HG03060 (cell line): ENCODE data around the gene DLG2.

Experiments used
- ATAC-seq: cut with Tn5 transposase; IDR thresholded peaks from one replicate; pipeline ENCODE4 v1.9.1; 2021; ENCODE audit warnings: low read depth, moderate number of reproducible peaks; ENCODE audit not compliant: unreplicated experiment

Gene DLG2

DNA sequence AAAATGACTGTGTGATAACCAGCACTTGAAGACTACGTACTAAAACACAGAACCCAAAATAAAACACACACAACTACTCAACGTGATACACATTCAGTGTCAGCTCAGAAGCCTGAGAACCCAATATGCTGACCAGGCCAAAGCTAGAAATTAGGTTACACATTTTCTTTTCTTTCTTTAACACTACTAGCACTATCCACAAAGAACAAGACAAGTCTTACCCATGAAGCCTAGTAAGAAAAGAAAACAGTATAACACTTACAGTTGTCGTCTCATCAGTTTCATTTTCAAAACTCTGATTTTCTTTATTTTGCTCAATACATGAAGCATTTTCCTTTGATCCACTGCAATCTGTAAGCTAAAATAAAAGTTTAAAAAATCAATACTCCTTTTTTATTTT lies 472.9 kb downstream of the DLG2 start:
- ATAC-seq, result no peak

DNA sequence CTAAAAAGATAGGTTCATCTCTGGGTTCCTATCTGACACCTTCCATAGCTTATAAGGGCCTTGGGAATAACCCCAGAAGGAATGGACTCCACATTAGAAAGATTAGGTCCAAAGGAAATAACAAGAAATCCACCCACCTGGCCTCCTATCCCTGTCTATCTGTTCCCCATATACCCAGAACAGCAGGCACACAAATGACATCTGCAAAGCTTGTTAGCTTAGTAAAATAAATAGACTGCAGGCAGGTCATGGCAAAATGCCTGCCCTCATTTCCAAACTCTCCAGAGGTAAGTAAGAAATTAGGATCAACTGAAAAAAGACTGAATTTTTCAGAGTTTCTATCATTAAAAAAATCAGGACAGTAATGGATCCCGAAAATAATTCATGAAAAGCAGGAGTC lies 489.5 kb downstream of the DLG2 start:
- ATAC-seq, result no peak

DNA sequence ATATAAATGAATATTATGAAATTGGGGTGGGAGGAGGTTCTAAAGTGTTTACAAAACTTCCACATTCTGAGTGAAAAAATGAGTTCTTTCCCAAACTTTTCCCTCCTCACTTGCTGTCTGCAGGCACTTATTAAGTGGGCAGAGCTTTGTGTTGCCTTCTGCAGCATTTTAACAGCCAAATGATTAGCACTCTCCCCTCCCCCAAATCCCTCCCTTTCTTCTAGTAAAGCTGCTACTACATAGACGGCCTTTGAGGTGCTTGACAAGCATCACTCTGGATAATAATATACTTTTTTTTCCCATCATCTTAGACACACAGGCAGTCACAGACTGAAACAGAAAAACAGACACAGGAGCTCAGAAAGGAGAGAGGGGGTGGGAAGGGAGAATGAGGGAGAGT lies 493.5 kb downstream of the DLG2 start:
- no peak for ATAC-seq

DNA sequence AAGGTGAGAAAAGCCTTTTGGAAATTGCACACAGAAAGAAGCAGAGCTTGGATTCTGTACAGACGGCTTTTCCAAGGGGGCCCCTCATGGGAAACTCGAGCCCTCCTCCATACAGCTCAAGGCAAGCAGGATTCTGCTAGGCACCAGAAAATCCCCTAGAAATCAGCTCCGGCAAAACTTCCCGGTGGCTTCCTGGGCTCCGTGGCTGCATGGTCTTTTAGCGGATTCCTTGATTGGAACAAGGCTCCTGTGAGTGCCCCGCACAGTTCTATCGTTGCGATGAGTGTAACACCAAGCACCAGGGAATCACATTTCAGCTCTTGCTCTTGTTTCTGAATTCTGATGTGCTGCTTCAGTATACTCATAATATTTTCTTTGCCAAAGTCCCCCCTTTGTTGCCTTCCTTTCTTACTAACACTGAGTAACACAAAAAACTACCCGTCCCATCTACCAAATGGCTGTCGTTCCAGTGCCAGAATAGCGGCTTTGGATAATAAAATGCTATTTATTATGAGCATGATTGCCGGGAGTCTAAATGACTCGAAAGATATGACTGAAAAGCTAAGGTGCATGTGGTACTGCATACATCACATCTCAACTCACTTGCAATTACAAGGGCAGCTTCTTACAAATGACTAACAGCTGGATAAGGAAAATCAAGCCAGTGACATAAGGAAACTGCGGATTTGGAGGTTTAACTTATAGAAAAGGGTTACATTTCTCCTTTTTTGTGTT lies 494.1 kb downstream of the DLG2 start:
- ATAC-seq, result no peak

DNA sequence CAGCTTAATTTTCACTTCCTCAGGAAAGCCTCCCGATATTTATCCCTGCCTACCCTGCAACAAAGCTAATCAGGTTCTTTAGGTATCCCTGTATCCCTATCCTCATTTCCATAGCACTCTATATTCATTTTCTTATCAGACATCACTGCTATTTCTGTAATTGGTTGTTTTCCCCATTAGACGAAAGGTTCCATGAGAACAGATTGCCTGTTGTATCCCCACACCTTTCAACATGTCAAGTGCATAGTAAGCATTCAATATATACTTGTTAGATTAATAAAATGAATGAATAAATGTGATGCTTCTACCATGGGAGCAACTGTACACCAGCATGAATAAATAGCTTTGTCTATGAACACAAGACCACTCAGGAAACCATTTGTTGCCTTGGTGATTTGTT lies 499.8 kb downstream of the DLG2 start:
- ATAC-seq, result no peak

DNA sequence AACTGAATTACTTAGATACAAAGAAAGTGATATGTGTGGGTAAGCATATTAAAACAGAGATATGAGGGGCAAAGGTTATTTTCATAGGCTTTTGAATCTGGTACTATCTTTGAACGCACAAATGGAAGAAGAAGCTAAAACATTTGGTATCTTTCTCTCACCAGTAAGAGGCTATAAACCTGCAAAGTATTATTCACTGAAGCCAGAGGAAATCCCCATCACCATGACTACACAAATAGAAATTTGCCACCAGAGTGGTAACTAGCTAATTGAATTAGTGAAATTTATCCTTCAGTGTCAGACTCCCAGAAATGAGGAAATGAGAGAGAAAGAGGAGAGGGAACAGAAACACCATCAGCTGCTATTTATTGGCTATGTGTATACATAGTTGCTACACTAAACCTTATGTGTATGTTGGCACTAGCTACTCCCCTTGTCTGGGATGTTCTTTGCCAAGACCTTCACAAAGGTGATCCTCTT lies 503.4 kb downstream of the DLG2 start:
- peak; percentile 93 for ATAC-seq

DNA sequence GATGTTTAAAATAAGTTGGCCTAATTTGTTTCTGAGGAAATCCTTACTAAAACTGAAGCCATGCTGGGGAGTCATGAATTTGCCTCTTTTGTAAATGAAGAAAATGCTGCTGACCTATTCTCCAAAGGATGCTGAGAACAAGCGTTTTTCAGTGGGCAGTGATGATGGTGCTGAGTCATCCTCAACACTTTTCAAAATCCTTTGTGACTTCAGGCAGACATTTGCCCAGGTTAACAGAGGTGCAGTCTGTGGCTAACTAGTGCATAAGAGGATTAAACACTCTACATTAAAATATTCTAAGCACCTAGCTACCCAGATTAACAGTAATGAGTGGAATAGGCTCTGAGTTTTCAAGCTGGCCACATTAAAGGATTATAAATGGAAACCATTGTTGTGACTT lies 509.0 kb downstream of the DLG2 start:
- ATAC-seq, result no peak

DNA sequence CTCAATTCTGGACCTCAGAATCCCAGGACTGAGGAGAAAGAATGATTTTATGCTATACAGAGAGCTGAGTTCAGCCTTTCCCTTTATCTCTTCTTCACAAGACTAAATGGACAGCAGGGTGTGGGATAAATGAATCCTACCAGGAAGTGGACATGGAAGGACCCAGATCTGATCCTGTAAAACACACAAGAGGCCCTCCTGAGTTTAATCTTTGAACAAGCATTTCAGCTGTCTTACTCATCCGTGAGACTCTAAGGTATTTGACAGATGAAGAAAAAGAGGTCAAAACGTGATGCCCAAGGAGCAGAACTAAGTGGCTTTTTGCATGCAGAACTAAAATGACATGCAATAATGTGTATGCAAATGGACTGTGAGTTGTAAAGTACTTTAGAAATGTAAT lies 511.3 kb downstream of the DLG2 start:
- no peak for ATAC-seq

DNA sequence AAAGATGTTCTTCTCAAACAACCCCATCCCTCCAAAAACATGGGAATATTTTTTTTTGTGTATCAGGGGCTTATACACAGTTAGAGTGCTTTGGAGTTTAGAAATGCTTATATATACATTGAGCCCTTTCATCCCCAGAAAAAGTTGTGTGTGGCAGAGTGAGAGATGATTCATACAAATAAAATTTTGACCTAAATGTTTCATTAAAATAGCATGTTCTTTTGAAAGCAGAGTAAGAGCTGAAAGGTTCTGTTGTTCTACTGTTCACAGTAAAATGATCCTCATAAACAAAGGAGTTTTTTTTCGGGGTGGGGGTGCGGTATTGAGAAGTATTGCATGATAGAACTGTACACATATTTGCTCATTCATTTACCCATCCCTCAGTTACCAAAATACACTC lies 512.4 kb downstream of the DLG2 start:
- ATAC-seq, result no peak

DNA sequence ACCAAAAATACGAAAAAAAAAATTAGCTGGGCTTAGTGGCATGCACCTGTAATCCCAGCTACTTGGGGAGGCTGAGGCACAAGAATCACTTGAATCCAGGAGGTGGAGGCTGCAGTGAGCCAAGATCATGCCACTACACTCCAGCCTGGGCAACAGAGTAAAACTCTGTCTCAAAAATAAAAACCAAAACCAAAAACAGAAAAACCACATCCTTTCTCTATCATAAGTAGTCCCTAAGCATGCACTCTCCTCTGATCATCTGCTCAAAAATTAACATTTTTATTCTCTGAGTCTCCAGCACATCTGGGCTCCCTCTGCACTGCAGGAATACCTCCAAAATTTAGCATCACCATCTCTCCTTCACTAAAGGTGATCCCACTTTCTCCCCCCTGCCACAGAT lies 516.9 kb downstream of the DLG2 start:
- ATAC-seq, result peak; percentile 98

DNA sequence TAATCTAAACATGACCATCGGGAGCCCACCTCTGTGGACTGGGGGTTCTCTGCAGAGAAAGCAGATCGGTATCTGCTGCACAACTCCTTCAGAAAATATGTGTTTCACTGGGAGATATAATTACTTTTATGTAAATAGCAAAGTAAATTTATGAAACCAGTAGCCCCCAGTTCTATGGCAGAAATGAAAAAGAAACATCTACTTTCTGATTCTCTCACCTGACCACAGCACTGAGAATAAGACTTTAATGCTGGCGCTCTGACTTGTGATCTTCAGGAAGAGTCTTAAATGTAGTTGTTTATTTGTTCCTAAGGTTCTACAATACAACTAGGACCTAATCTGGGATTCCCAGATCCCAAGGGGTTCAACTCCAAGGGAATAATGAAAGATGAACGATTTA lies 518.0 kb downstream of the DLG2 start:
- ATAC-seq, result peak; percentile 44

DNA sequence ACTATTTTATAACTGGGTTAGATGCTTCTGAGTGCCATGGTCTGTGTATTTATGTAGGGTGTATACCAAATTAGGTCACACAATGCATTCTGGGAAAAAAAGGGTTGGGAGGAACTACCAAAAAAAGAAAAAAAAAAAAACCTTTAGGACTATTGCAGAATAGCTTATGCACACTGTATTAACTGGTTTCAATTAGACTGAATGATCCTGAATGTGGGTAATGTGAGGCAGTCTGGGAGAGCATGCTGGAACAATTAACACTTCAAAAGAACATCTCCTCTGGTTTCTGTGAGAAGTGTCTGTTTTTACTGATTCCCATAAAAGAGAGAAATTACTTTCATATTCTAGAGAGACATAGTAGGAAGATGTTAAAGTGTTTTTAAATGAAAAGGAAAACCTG lies 521.3 kb downstream of the DLG2 start:
- ATAC-seq, result no peak

DNA sequence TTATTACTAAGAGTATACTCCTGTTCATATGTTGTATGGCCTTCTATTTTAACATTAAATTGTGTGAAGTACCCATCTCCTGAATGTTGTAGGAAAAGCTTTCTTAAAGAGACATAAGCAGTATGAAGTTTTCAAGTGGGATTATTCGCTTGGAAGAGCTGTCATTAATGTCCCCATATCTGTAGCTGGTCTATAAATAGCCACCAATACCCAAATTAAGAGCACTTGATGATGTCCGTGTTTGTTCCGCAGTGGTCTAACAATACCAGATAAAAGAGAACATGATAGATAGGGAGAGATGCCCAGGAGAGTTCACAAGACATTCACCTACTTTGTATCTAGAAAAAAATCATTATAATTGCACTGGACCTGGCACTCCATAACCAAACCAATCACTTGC lies 527.6 kb downstream of the DLG2 start:
- no peak for ATAC-seq

DNA sequence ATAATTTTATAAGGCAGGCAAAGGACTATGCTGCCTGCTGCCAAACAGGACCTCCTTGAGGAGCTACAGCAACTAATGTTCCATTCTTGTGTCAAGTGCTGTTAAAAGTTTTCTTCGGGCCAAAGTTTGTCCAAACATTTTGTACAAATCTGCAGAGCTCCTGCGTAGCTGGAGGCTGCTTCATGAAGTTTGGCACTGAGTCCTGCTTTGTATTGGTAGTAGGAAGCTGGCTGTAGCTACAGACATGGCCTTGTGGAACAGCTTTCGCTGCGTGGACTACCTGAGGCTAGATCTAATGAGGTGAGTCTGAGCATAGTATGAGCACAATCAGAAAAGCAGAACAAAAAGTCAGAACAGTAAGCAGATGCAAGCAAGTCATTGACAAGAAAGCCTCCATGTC lies 528.1 kb downstream of the DLG2 start:
- ATAC-seq, result no peak

DNA sequence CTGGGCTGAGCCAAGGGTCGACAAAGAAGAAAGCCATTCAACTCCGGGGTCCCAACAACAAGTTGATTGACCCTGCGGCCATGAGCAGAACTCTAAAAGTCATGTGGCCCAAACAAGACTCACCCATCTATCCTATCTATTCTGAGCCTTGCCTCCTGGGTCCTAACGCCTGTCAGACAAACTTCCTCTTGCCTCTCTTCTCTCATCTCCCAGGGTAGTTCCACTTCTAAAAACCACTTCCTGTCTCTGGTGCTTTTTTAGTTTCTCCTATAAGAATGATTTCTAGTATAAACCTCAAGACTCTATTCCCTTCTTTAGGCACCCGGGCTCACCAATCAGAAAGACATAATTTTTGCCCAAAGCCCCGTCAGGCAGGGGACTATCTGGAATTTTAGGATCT lies 530.2 kb downstream of the DLG2 start:
- ATAC-seq, result no peak

DNA sequence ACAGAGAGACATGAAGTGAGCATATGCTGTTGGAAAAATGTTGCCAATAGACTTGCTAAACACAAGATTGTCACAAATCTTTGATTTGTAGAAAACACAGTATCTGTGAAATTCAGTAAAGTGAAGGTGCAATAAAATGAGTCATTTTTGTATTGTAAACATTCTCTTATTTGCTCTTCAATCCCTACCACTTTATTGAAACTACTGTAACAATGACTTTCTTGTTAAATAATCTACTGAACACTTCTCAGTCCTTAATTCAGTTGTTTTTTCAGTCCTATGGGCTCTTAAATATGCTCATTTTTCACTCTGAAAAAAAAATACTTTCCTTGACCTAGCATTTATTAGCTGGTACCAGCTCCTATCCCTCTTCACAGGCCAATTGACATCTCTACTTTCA lies 531.9 kb downstream of the DLG2 start:
- ATAC-seq, result no peak

DNA sequence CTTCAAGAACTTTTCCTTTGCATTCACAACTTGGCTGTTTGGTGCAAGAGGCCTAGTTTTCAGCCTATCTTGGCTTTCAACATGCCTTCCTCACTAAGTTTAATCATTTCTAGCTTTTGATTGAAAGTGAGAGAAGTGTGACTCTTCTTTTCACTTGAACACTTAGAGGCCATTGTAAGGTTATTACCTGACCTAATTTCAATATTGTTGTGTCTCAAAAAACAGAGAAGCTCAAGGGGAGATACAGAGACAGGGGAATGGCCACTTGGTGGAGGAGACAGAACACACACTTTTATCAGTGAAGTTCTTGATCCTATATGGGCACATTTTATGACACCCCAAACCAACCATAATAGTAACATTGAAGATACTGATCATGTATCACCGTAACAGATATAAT lies 532.3 kb downstream of the DLG2 start:
- ATAC-seq, result no peak

DNA sequence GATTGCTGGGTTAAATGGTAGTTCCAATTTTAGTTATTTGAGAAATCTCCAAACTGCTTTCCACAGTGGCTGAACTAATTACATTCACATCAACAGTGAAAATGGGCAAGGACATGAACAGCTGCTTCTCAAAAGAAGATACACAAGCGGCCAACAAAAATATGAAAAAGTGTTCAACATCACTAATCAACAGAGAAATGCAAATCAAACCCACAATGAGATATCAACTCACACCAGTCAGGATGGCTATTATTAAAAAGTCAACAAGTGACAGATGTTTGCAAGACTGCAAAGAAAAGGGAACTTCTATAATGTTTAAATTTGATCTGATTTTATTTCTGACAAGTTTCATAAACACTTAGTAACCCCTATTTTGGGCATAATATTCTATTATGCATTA lies 537.5 kb downstream of the DLG2 start:
- ATAC-seq, result no peak

DNA sequence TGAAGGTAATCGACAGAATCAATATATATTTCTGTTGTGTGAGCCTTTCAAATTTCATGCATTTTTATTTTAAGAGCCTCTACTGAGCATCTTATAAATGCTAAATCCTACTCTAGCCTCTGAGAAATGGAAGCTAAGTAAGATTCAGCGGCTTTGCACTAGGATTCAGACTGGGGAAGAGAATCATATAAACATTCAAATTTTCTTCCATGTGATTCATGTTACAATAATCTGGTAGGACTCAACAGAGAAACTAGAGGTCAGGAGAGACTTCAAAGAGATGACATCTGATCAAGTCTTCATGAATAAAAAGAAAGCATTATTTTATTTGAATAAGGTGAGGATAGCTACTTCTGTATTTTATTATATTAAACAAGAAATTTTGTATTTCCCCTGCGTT lies 538.9 kb downstream of the DLG2 start:
- ATAC-seq, result no peak

DNA sequence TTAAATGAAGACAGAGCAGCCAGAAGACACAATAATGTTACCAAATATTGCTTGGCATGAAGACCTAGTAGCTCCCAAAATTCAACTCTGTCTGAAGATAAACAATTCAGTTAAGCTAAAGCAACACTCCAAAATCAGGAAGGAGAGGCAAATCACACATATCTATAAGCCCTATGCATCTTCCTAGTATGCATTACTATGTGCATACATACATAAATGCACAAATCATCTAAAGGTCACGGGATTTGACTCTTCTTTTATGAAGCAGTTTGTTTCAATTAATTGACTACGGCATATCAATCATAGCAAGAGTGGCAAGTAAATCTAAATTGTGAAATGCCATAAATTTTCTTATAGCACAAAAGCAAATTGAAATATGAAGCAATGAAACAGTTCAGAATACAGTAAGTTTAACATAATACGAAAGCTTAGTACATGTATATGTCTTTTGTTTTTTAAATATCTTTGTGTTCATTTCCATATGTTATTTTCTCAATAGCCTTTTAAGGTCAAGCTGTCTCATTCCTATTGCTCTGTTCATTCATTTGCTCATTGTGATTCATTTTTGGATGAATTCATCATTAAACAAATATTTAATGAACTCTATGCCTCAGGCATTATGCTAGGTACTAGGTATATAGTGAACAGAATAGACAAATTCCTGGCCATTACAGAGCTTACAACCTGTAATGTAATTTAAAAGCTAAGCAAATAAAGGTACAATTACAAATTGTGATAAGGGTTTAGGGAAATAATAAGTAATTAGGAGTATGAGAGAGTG lies 540.5 kb downstream of the DLG2 start:
- ATAC-seq, result no peak

DNA sequence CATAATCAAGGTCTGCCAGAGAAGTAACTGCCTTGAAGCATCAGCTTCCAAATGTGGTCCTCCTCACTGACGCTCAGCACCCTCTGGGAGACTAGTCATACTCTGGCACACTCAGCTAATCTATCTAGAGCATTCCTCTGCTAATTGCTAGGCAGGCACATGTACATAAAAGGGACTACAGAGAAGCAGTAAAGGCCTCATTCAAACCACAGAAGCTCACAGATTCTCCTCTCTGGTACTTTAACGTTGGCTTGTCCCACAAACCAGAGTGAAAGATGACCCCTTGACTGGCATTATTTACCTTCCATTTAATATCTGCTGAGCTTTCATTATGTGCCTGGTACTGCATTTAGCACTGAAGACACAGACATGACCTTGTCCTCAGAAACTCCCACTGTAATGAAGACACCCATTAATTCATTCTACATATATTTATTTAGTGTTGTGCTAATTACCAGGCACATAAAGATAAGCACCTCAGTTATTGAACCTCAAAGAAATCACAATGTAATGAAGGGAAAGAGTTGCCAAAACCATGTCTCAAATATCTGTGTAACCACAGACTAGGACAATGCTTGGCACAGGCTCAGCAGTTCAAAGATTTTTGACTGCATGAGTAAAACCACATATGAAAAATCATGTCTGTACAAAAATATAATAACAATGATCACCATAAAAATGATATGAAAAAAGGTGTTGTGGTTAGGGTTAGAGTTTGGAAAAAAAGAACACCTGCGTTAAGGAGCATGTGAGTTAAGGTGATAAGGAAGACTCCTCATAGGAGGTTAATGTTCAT lies 550.4 kb downstream of the DLG2 start:
- ATAC-seq, result no peak
